Heart right ventricle (tissue), 16 donors: ENCODE results near the gene SLC30A7. TPM values are rescaled to one million over a fixed set of nuclear protein-coding genes. Genes with fewer than 3 reads are reported as not detected.
A peak's percentile ranks its signal among the peaks of the same experiment; 100 is the strongest.

Experiments used
- ATAC-seq, 8 donors: fragments of 200-7000 bp; cut with Tn5 transposase; one replicate each; pipeline ENCODE4 v1.9.1; 2020; ENCODE audit warnings: mild to moderate bottlenecking in 8 of 8, moderate library complexity in 8 of 8, moderate number of reproducible peaks in 1 of 8
- DNase-seq, 2 donors: peaks; one replicate each; pipeline ENCODE4 v3.0.0-alpha.2; 2020
- H3K27ac ChIP-seq, 10 donors: fragments of 200-600 bp; sonication (generic) in 2 of 10; one replicate each; pipeline versions ENCODE4 v1.5.0 to v1.8.0; 2020 to 2022; ENCODE audit warnings: mild to moderate bottlenecking in 3 of 10
- H3K27me3 ChIP-seq, 7 donors: fragments of 200-600 bp; one replicate each; pipeline ENCODE4 v1.8.0; 2021 to 2022; ENCODE audit warnings: mild to moderate bottlenecking in 2 of 7
- H3K36me3 ChIP-seq, 9 donors: fragments of 200-600 bp; sonication (generic) in 1 of 9; one replicate each; pipeline versions ENCODE4 v1.5.0 to v1.8.0; 2020 to 2022; ENCODE audit warnings: mild to moderate bottlenecking in 2 of 9
- H3K4me1 ChIP-seq, 9 donors: fragments of 200-600 bp; sonication (generic) in 1 of 9; one replicate each; pipeline versions ENCODE4 v1.5.0 to v1.8.0; 2020 to 2022; ENCODE audit warnings: mild to moderate bottlenecking in 4 of 9
- H3K4me3 ChIP-seq, 10 donors: fragments of 200-600 bp; sonication (generic) in 2 of 10; one replicate each; pipeline versions ENCODE4 v1.5.0 to v1.8.0; 2020 to 2022; ENCODE audit warnings: mild to moderate bottlenecking in 7 of 10, moderate library complexity in 2 of 10
- H3K9me3 ChIP-seq, 11 donors: fragments of 200-600 bp in 10 of 11; sonication (generic) in 2 of 11; one replicate each; pipeline versions ENCODE4 v1.5.0 to v1.8.0; 2013 to 2022; ENCODE audit warnings: mild to moderate bottlenecking in 2 of 11, control low read depth in 1 of 11, moderate library complexity in 1 of 11
- CTCF ChIP-seq, 9 donors: fragments of 200-600 bp; sonication (generic) in 2 of 9; IDR thresholded peaks; one replicate each; pipeline versions ENCODE4 v1.5.0 to v1.8.0; 2021 to 2022; ENCODE audit warnings: antibody characterized with exemption in 9 of 9, mild to moderate bottlenecking in 5 of 9, moderate library complexity in 1 of 9
- WGBS, 2 donors: extraction: QIAGEN DNeasy Blood & Tissue Kit; methylation state at CpG; one replicate each; pipeline ENCODE4 v1.1.7; 2013; ENCODE audit warnings: inconsistent platforms in 1 of 2; 5-methylcytosine and 5-hydroxymethylcytosine counted together
- intact Hi-C, 10 donors: fragments of 100-400 bp; cut with DNase I; formaldehyde crosslinking; loops; one replicate each; pipeline versions ENCODE4 v1.11.1 to v1.14.2; 2022
- polyA plus RNA-seq, 2 donors: library from polyadenylated mRNA; stranded (reverse); fragments of 200-250 nt; gene quantifications; one replicate each; pipeline ENCODE4 v1.2.3, GENCODE V29; 2013
- total RNA-seq, 10 donors: library from RNA; stranded (reverse); fragmentation: NEBNext Ultra II Directional in 3 of 10; extraction: Animal tissue kit (Norgen Biotek cat#: 25700) in 3 of 10; gene quantifications; one replicate each; pipeline versions ENCODE4 v1.2.1 to v1.2.4, GENCODE V29; 2021 to 2023
- donor health status: Arrhythmogenic right ventricular cardiomyopathy.
- donor health status: ischemic (EF 13 %, LVEDD 7.1; RV severe dilation, severe dysfunction).
- donor health status: healthy with polysubstance abuse.
- donor health status: DM: no; HTN: yes; CAD: no.
- donor health status: DM: no; HTN: no; CAD: no.
- donor health status: ischemic (EF 25% LVEDD 6.9; RV normal size, moderate dysfunction).
- donor health status: ischemic (EF 25% LVEDD 5.7; RV mildly dilated, moderate dysfunction).
- donor health status: healthy.
- donor health status: DM: yes; HTN: yes; CAD: no.
- donor health status: Ischemic cardiomyopathy.
- donor health status: ischemic (EF 35%, LVEDD 5.7; RV mildly dilated, moderate dysfunction).
- donor health status: nonischemic (EF 11% LVEDD 7.7; RV severe dilation, severe dysfunction).
- donor health status: DM: yes; HTN: yes; CAD: no.
- donor health status: PGD.
- donor health status: ischemic (EF 29% LVEDD 5.4; RV normal size, mild dysfunction).
- donor health status: nonischemic (EF 23%, LVEDD 6.1; RV moderate dilation, normal function).

SLC30A7 gene
- total and polyA plus RNA-seq, 12 donors = 1.7 to 16.2 (median 5.7) TPM

- Histone ChIP-seq H3K9me3 (no peaks in the 10 kb centered on the region), H3K27ac (peak overlapping the region in 1 of 10 donors; percentile 38), H3K36me3 (peaks cover 0 to 64% (median 15%) of the 10 kb centered on the region in 9 donors), H3K27me3 (no peaks in the 10 kb centered on the region), H3K4me3 (no peak overlapping the region), H3K4me1 (no peaks in the 10 kb centered on the region)
- WGBS, 2 donors = 72 to 85% methylated on average over 2 of the region's 2 CpGs
- DNase-seq (no peak), ATAC-seq (no peak)
- no peak for TF ChIP-seq CTCF (IDR thresholded peaks at IDR 0.05)
- intact Hi-C loops = no loop called here
Observed at GRCh38 chr1:100969327-100969726, 73.4 kb downstream of the SLC30A7 start.

GRCh38 chr1:100971021-100971420 lies 75.1 kb downstream of the SLC30A7 start:
- no peak for DNase-seq
- WGBS, 2 donors = 88 to 94% methylated on average over 1 of the region's 1 CpG
- no peak for TF ChIP-seq CTCF (IDR thresholded peaks at IDR 0.05)
- no peaks in the 10 kb centered on the region for H3K27me3 ChIP-seq
- H3K36me3 ChIP-seq = peaks cover 0 to 64% (median 16%) of the 10 kb centered on the region in 9 donors
- ATAC-seq = no peak
- H3K27ac ChIP-seq = no peak overlapping the region
- no peaks in the 10 kb centered on the region for H3K9me3 ChIP-seq
- intact Hi-C loops = no loop called here
- no peaks in the 10 kb centered on the region for H3K4me1 ChIP-seq
- H3K4me3 ChIP-seq = no peak overlapping the region

GRCh38 chr1:100972185-100972584 lies 76.3 kb downstream of the SLC30A7 start:
- Histone ChIP-seq H3K27me3 (no peaks in the 10 kb centered on the region), H3K27ac (no peak overlapping the region), H3K36me3 (peaks cover 0 to 64% (median 7%) of the 10 kb centered on the region in 9 donors), H3K9me3 (no peaks in the 10 kb centered on the region), H3K4me1 (no peaks in the 10 kb centered on the region), H3K4me3 (no peak overlapping the region)
- intact Hi-C loops = no loop called here
- TF ChIP-seq CTCF (IDR thresholded peaks at IDR 0.05) = no peak
- ATAC-seq = no peak
- DNase-seq = no peak
- WGBS, 2 donors = 46 to 55% methylated on average over 1 of the region's 1 CpG

- no peak for TF ChIP-seq CTCF (IDR thresholded peaks at IDR 0.05)
Observed at GRCh38 chr1:100976936-100977335, 81.0 kb downstream of the SLC30A7 start.

More at GRCh38 chr1:100976936-100977335, 81.0 kb downstream of the SLC30A7 start:
- Histone ChIP-seq H3K27me3 (no peaks in the 10 kb centered on the region), H3K4me3 (no peak overlapping the region), H3K36me3 (peaks cover 0 to 78% (median 6%) of the 10 kb centered on the region in 9 donors), H3K27ac (no peak overlapping the region), H3K4me1 (no peaks in the 10 kb centered on the region), H3K9me3 (no peaks in the 10 kb centered on the region)
- ATAC-seq = no peak
- WGBS, 2 donors = 84 to 86% methylated on average over 1 of the region's 1 CpG
- intact Hi-C loops = no loop called here
- no peak for DNase-seq
